ENCODE measurements around the gene EIF2A.

Gene EIF2A

GRCh38 chr3:150612494-150612893 lies 65.9 kb downstream of the EIF2A start:
- H3K27ac ChIP-seq = no peak overlapping the region
- TF ChIP-seq CTCF (conservative IDR thresholded peaks at IDR 0.05) = no peak

- no peak overlapping the region for H3K27ac ChIP-seq
- no peak for TF ChIP-seq CTCF (conservative IDR thresholded peaks at IDR 0.05)
Observed at GRCh38 chr3:150613034-150613433, 66.4 kb downstream of the EIF2A start.

GRCh38 chr3:150613709-150614480 lies 67.3 kb downstream of the EIF2A start:
- H3K27ac ChIP-seq = no peak overlapping the region
- no peak for TF ChIP-seq CTCF (conservative IDR thresholded peaks at IDR 0.05)

GRCh38 chr3:150620002-150620689 lies 73.6 kb downstream of the EIF2A start:
- no peak for TF ChIP-seq CTCF (conservative IDR thresholded peaks at IDR 0.05)
- no peak overlapping the region for H3K27ac ChIP-seq

- H3K27ac ChIP-seq = peak overlapping the region; percentile 20; the same call in 1 of the 2 replicates
Observed at GRCh38 chr3:150622955-150623354, 76.4 kb downstream of the EIF2A start.

GRCh38 chr3:150623945-150624344 lies 77.4 kb downstream of the EIF2A start:
- no peak for TF ChIP-seq CTCF (conservative IDR thresholded peaks at IDR 0.05)
- peak overlapping the region; percentile 20; the same call in 1 of the 2 replicates for H3K27ac ChIP-seq

GRCh38 chr3:150626148-150626930 lies 79.8 kb downstream of the EIF2A start:
- no peak for TF ChIP-seq CTCF (conservative IDR thresholded peaks at IDR 0.05)

More at GRCh38 chr3:150626148-150626930, 79.8 kb downstream of the EIF2A start:
- no peak overlapping the region for H3K27ac ChIP-seq
